Measurements from ENCODE around the gene SLC35E1. TPM values are rescaled to one million over a fixed set of nuclear protein-coding genes. Genes with fewer than 3 reads are reported as not detected.

The SLC35E1 gene
- total RNA-seq, 1 experiment from 2014 or later = 49.1 TPM

DNA sequence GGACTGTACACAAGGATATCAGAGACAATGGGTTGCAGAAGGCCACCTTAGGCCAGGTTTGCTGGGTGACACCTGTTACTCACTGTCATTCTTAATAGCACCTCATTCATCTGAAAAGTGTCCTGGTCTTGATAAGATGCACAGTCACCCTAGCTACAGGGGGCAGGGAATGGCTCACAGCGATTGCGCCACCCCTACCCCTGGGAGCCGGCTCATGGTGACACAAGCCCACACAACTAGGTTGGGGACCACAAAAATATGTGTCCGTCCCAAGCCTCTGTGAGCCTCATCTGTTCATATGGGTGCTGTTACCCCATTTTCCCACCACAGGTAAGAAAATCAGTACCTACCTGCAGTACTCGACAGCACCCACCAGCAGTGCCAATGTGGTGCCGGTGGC lies 32.4 kb upstream of the SLC35E1 start:
- no peaks in the 10 kb centered on the region for H3K9me3 ChIP-seq (ENCODE audit: control insufficient read depth in 1 of 2, insufficient read depth in 1 of 2, low read depth in 1 of 2, low read length in 2 of 2)
- TF ChIP-seq, protein P1, sequence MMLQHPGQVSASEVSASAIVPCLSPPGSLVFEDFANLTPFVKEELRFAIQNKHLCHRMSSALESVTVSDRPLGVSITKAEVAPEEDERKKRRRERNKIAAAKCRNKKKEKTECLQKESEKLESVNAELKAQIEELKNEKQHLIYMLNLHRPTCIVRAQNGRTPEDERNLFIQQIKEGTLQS (IDR thresholded peaks at IDR 0.05) = no peak
- TF ChIP-seq SIN3A (IDR thresholded peaks at IDR 0.05; ENCODE audit: low read depth) = no peak
- TF ChIP-seq, protein P2, sequence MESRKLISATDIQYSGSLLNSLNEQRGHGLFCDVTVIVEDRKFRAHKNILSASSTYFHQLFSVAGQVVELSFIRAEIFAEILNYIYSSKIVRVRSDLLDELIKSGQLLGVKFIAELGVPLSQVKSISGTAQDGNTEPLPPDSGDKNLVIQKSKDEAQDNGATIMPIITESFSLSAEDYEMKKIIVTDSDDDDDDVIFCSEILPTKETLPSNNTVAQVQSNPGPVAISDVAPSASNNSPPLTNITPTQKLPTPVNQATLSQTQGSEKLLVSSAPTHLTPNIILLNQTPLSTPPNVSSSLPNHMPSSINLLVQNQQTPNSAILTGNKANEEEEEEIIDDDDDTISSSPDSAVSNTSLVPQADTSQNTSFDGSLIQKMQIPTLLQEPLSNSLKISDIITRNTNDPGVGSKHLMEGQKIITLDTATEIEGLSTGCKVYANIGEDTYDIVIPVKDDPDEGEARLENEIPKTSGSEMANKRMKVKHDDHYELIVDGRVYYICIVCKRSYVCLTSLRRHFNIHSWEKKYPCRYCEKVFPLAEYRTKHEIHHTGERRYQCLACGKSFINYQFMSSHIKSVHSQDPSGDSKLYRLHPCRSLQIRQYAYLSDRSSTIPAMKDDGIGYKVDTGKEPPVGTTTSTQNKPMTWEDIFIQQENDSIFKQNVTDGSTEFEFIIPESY (IDR thresholded peaks at IDR 0.05; ENCODE audit: extremely low read depth, insufficient replicate concordance, low read length) = no peak
- no peak for TF ChIP-seq JUND (IDR thresholded peaks at IDR 0.05)
- TF ChIP-seq SRF (IDR thresholded peaks at IDR 0.05; ENCODE audit: low read depth) = no peak
- TF ChIP-seq POLR2A (IDR thresholded peaks at IDR 0.05; ENCODE audit: borderline replicate concordance, extremely low read depth, insufficient read depth, insufficient read length) = no peak
- TF ChIP-seq, protein P3, sequence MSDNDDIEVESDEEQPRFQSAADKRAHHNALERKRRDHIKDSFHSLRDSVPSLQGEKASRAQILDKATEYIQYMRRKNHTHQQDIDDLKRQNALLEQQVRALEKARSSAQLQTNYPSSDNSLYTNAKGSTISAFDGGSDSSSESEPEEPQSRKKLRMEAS (IDR thresholded peaks at IDR 0.05) = no peak
- TF ChIP-seq TCF7L2 (IDR thresholded peaks at IDR 0.05; ENCODE audit: borderline replicate concordance, extremely low read depth, insufficient read depth, insufficient read length) = no peak
- no peak for TF ChIP-seq ZNF274 (IDR thresholded peaks at IDR 0.05; ENCODE audit: low read depth, low read length)
- TF ChIP-seq FOSL1 (IDR thresholded peaks at IDR 0.05; ENCODE audit: low read depth) = no peak
- no peak for TF ChIP-seq CBX3 (IDR thresholded peaks at IDR 0.05; ENCODE audit: low read depth)
- TF ChIP-seq SP1 (IDR thresholded peaks at IDR 0.05; ENCODE audit: low read depth) = no peak
- ChIA-PET RAD21 (ENCODE audit: low non-redundant PET in 1 of 2, low total read pairs in 2 of 2, uncharacterized antibody in 2 of 2, unreplicated experiment in 2 of 2) (no interaction called here), POLR2A (no interaction called here), CTCF (no interaction called here)
- H3K79me2 ChIP-seq (ENCODE audit: insufficient read depth, low read length) = peaks cover 100% of the 10 kb centered on the region
- no peaks in the 10 kb centered on the region for H3K9me2 ChIP-seq (ENCODE audit: insufficient read depth)
- no peak overlapping the region for H3K27ac ChIP-seq (ENCODE audit: low read depth, low read length)
- no peak overlapping the region for H3K9ac ChIP-seq (ENCODE audit: low read length)
- H3K27me3 ChIP-seq (ENCODE audit: insufficient read depth, low read length) = no peaks in the 10 kb centered on the region
- DNase-seq (ENCODE audit: low read depth, low spot score) (no peak), ATAC-seq (no peak)
- no peak overlapping the region for H2AFZ ChIP-seq (ENCODE audit: low read depth, low read length, poor library complexity, severe bottlenecking)
- intact Hi-C loops (cut with micrococcal nuclease) = no loop called here
- H4K20me1 ChIP-seq (ENCODE audit: insufficient read depth) = 0 out of 2 replicates have a peak, but pooled peaks cover 5% of the 10 kb centered on the region
- no peak overlapping the region for H3K4me3 ChIP-seq (replicated peaks in 1 of 2; ENCODE audit: low read depth in 1 of 2, low read length in 2 of 2)
- no peaks in the 10 kb centered on the region for H3K36me3 ChIP-seq (ENCODE audit: control insufficient read depth in 1 of 2, insufficient read depth in 2 of 2, low read length in 2 of 2)
- BruUV-seq (replicated peaks) = no TSS peak
- H3K4me2 ChIP-seq (ENCODE audit: low read length) = no peak overlapping the region
- peaks cover 3 to 5% of the 10 kb centered on the region in 2 experiments; a peak in 3 of 4 replicates for H3K4me1 ChIP-seq (ENCODE audit: control insufficient read depth in 1 of 2, insufficient read depth in 2 of 2, low read length in 2 of 2)
